ENCODE data around the gene ZFYVE9. TPM values are rescaled to one million over a fixed set of nuclear protein-coding genes. Genes with fewer than 3 reads are reported as not detected.

Gene ZFYVE9
- total RNA-seq, 1 experiment from 2014 or later: 28.4 TPM

- no peak for DNase-seq
Measured at GRCh38 chr1:52153898-52154297, 12.0 kb downstream of the ZFYVE9 start.

More at GRCh38 chr1:52153898-52154297, 12.0 kb downstream of the ZFYVE9 start:
- Mint-ChIP-seq H3K27me3 (ENCODE audit: low read depth) (peaks cover 1% of the 10 kb centered on the region; the same call in 1 of the 2 replicates), H3K4me1 (peaks cover 0 to 5% of the 10 kb centered on the region in 2 experiments; a peak in 1 of 4 replicates), H3K36me3 (ENCODE audit: insufficient read depth in 1 of 3, low read depth in 3 of 3) (peaks cover 10 to 15% (median 13%) of the 10 kb centered on the region in 3 experiments), H3K9me3 (peaks cover 15% of the 10 kb centered on the region in 2 experiments), H3K27ac (no peak overlapping the region), H3K4me3 (no peak overlapping the region)
- Histone ChIP-seq H3K9ac (ENCODE audit: extremely low read depth, insufficient read length, low read length) (no peak overlapping the region), H4K20me1 (ENCODE audit: control insufficient read depth, insufficient read depth, insufficient read length) (no peaks in the 10 kb centered on the region), H3K4ac (ENCODE audit: low read depth, low read length) (no peak overlapping the region), H3K56ac (ENCODE audit: insufficient read length, low read depth, low read length) (no peak overlapping the region), H3K4me1 (ENCODE audit: insufficient read depth, low read length) (no peaks in the 10 kb centered on the region), H2BK15ac (ENCODE audit: low read depth, low read length) (no peak overlapping the region), H3K79me1 (ENCODE audit: insufficient read depth, low read depth, low read length, poor library complexity, severe bottlenecking) (peaks cover 3% of the 10 kb centered on the region), H2BK12ac (ENCODE audit: insufficient read length, low read depth, low read length) (no peak overlapping the region), H4K5ac (ENCODE audit: insufficient read length, low read depth, low read length) (no peak overlapping the region), H4K91ac (ENCODE audit: insufficient read length, low read depth, low read length) (no peak overlapping the region), H3K23ac (ENCODE audit: insufficient read length, low read depth, low read length) (no peak overlapping the region), H2AK5ac (ENCODE audit: insufficient read length, low read length) (no peak overlapping the region), H2AFZ (ENCODE audit: low read length) (no peak overlapping the region), H2BK5ac (ENCODE audit: insufficient read length, low read length) (no peak overlapping the region), H3K79me2 (ENCODE audit: insufficient read depth, low read length) (no peaks in the 10 kb centered on the region; the same call in 1 of the 2 replicates), H2BK120ac (ENCODE audit: low read depth, low read length, poor library complexity, severe bottlenecking) (no peak overlapping the region), H3K23me2 (ENCODE audit: insufficient read length, low read depth, low read length, poor library complexity, severe bottlenecking) (no peaks in the 10 kb centered on the region), H3K27me3 (ENCODE audit: insufficient read depth, low read length) (no peaks in the 10 kb centered on the region), H2BK20ac (ENCODE audit: low read depth, low read length, poor library complexity, severe bottlenecking) (no peak overlapping the region), H4K8ac (replicated peaks; ENCODE audit: insufficient read length, low read depth, low read length) (no peak overlapping the region), H3K4me2 (ENCODE audit: insufficient read depth, insufficient read length, low read length) (no peak overlapping the region), H3K27ac (ENCODE audit: insufficient read length, low read depth, low read length) (no peak overlapping the region), H3K14ac (ENCODE audit: insufficient read depth, low read length) (no peak overlapping the region), H3T11ph (ENCODE audit: low read length) (no peak overlapping the region), H3K18ac (ENCODE audit: insufficient read length, low read depth, low read length) (no peak overlapping the region), H3K9me3 (ENCODE audit: control insufficient read depth, low read depth, low read length) (peaks cover 12% of the 10 kb centered on the region)
- no peak for TF ChIP-seq CTCF (conservative IDR thresholded peaks at IDR 0.05)
